ENCODE results near the gene COCH.
"Not testable (repeated sequence)": the region's sequence is repeated elsewhere in the genome, so short reads cannot be mapped to it uniquely, and the experiment has no call there.

Gene COCH

DNA sequence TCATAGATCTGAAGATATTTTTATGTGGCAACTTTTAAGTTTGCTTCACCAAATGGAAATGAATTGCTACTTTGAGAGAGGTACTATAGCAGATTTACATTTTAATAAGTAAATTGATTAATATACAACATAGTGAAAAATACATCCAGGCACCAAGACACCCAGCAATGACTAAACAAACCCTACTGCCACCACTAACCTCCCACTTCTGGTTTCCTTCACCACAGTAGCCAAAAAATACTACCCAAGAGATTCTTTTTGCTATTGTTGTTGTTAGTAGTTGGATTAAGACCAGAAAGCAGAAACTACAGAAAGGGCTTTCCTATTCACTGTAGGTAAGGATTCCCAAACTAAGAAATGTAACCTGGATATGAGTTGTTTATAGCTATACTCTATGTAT lies 54.1 kb downstream of the COCH start:
- DNase-seq (ENCODE audit: low spot score): no peak

DNA sequence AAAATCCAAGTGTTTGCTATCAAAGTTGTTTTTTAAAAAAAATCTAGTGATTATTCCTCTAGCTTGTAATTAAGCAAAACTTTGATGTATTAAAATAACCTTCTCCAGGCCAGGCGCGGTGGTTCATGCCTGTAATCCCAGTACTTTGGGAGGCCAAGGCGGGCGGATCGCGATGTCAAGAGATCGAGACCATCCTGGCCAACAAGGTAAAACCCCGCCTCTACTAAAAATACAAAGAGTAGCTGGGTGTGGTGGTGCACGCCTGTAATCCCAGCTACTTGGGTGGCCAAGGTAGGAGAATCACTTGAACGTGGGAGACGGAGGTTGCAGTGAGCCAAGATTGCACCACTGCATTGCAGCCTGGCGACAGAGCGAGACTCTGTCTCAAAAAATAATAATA lies 59.6 kb downstream of the COCH start:
- DNase-seq (ENCODE audit: low spot score): not testable (repeated sequence)

- DNase-seq (ENCODE audit: low spot score): no peak
These were observed 61.1 kb downstream of the COCH start for GRCh38 chr14:30935445-30935844.

GRCh38 chr14:30938617-30939016 lies 64.3 kb downstream of the COCH start:
- DNase-seq (ENCODE audit: low spot score): no peak

Measured in SW480 (cell line).